Central memory CD8-positive, alpha-beta T cell (primary cell): ENCODE results near the gene RBM20.
A peak's percentile ranks its signal among the peaks of the same experiment; 100 is the strongest.

ENCODE experiments used
- ATAC-seq: fragments of 150-1000 bp; cut with Tn5 transposase; replicated peaks from 2 replicates; pipeline ENCODE4 v1.10.0; 2022; ENCODE audit warnings: mild to moderate bottlenecking, moderate FRiP score, moderate number of reproducible peaks; ENCODE audit not compliant: poor library complexity, severe bottlenecking; ENCODE audit errors: extremely low read depth
- DNase-seq, 2 donors: peaks; one replicate each; pipeline ENCODE4 v3.0.0; 2021; ENCODE audit warnings: low spot score in 2 of 2
- H3K27ac Mint-ChIP-seq: one replicate; pipeline ENCODE4 v1.8.0; 2022; ENCODE audit warnings: low read depth, mild to moderate bottlenecking, moderate library complexity, mixed read lengths
- H3K27me3 Mint-ChIP-seq: one replicate; pipeline ENCODE4 v1.8.0; 2022; ENCODE audit warnings: mixed read lengths
- H3K36me3 Mint-ChIP-seq: one replicate; pipeline ENCODE4 v1.8.0; 2022; ENCODE audit warnings: mild to moderate bottlenecking, moderate library complexity, mixed read lengths; ENCODE audit not compliant: insufficient read depth
- H3K4me1 Mint-ChIP-seq: one replicate; pipeline ENCODE4 v1.8.0; 2022; ENCODE audit warnings: mixed read lengths
- H3K4me3 Mint-ChIP-seq: one replicate; pipeline ENCODE4 v1.8.0; 2022; ENCODE audit warnings: mild to moderate bottlenecking, moderate library complexity, mixed read lengths
- H3K9me3 Mint-ChIP-seq: one replicate; pipeline ENCODE4 v1.8.0; 2022; ENCODE audit warnings: mixed read lengths

The RBM20 gene

GRCh38 chr10:110821508-110821907 is 177.4 kb downstream of the RBM20 start:
- Mint-ChIP-seq H3K4me1 (peaks cover 8% of the 10 kb centered on the region), H3K9me3 (no peaks in the 10 kb centered on the region), H3K27me3 (no peaks in the 10 kb centered on the region), H3K36me3 (no peaks in the 10 kb centered on the region), H3K27ac (no peak overlapping the region), H3K4me3 (no peak overlapping the region)
- DNase-seq (no peak), ATAC-seq (no peak)

- DNase-seq = no peak
- H3K27ac Mint-ChIP-seq = no peak overlapping the region
These were observed 178.0 kb downstream of the RBM20 start for GRCh38 chr10:110822035-110822711.

DNA sequence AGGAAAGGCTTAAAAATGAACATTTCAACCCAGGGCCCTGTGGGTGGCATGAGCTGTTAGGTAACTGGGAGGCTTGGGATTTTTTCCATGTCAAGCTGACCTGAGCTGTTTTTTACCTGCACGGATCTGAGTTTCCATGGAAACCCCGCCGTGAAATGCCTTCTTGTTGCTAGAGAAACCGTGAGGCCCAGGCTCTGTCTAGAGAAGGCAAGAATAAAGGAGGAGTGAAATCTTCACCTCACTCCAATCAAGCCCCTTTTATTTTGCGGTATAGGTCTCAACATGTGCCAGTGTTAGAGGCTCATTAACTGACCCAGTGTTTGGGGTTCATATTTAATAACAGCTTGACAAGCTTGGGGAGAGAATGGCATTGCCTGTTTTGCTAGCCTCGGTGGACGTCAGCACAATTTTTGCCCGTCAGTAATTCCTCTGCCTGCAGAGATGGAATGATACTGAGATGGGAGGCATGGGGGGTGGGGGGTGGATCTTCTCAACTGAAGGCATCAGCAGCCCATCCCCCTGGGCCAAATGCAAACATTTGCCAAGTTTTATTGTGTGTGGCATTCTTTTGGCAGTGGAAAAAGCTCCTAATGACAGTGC is 178.7 kb downstream of the RBM20 start:
- Mint-ChIP-seq H3K9me3 (no peaks in the 10 kb centered on the region), H3K27me3 (no peaks in the 10 kb centered on the region), H3K4me1 (peaks cover 8% of the 10 kb centered on the region), H3K36me3 (no peaks in the 10 kb centered on the region), H3K4me3 (no peak overlapping the region), H3K27ac (no peak overlapping the region)
- ATAC-seq (no peak), DNase-seq (no peak)

More at GRCh38 chr10:110822035-110822711, 178.0 kb downstream of the RBM20 start:
- Mint-ChIP-seq H3K27me3 (no peaks in the 10 kb centered on the region), H3K36me3 (no peaks in the 10 kb centered on the region), H3K4me1 (peaks cover 8% of the 10 kb centered on the region), H3K4me3 (no peak overlapping the region), H3K9me3 (no peaks in the 10 kb centered on the region)
- ATAC-seq = no peak

GRCh38 chr10:110824152-110824441 is 180.0 kb downstream of the RBM20 start:
- no peak overlapping the region for H3K27ac Mint-ChIP-seq
- no peak for DNase-seq

GRCh38 chr10:110824660-110825059 is 180.5 kb downstream of the RBM20 start:
- ATAC-seq (no peak), DNase-seq (no peak)
- no peaks in the 10 kb centered on the region for H3K27me3 Mint-ChIP-seq
- H3K4me1 Mint-ChIP-seq = peaks cover 8% of the 10 kb centered on the region
- H3K9me3 Mint-ChIP-seq = no peaks in the 10 kb centered on the region
- H3K36me3 Mint-ChIP-seq = no peaks in the 10 kb centered on the region
- no peak overlapping the region for H3K4me3 Mint-ChIP-seq
- no peak overlapping the region for H3K27ac Mint-ChIP-seq

More at GRCh38 chr10:110824152-110824441, 180.0 kb downstream of the RBM20 start:
- no peak for ATAC-seq
- H3K27me3 Mint-ChIP-seq = no peaks in the 10 kb centered on the region
- no peak overlapping the region for H3K4me3 Mint-ChIP-seq
- no peaks in the 10 kb centered on the region for H3K9me3 Mint-ChIP-seq
- H3K36me3 Mint-ChIP-seq = no peaks in the 10 kb centered on the region
- H3K4me1 Mint-ChIP-seq = peaks cover 8% of the 10 kb centered on the region

DNA sequence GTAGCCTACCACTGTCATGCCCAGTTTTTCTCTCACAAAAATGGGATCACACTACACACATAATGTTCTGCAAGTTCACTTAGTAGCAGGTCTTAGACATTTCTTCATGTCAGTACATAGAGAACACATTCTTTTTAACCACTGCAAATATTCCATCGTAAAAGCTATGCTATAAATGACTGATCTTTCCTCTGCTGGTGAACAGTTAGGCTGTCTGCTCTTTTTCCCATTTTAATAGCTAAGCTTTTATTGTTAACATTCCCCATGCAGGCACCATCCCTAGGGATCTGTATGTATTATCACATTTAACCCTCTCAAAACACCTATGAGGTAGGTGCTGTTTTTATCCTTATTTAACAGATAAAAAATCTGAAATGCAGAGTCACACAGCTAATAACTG is 181.4 kb downstream of the RBM20 start:
- no peak for ATAC-seq
- no peaks in the 10 kb centered on the region for H3K27me3 Mint-ChIP-seq
- H3K4me3 Mint-ChIP-seq = no peak overlapping the region
- H3K36me3 Mint-ChIP-seq = no peaks in the 10 kb centered on the region
- no peaks in the 10 kb centered on the region for H3K9me3 Mint-ChIP-seq
- H3K4me1 Mint-ChIP-seq = peaks cover 8% of the 10 kb centered on the region
- H3K27ac Mint-ChIP-seq = no peak overlapping the region
- DNase-seq = no peak

GRCh38 chr10:110827410-110827809 is 183.3 kb downstream of the RBM20 start:
- H3K9me3 Mint-ChIP-seq = no peaks in the 10 kb centered on the region
- no peaks in the 10 kb centered on the region for H3K36me3 Mint-ChIP-seq
- DNase-seq (no peak), ATAC-seq (no peak)
- H3K4me1 Mint-ChIP-seq = peaks cover 1% of the 10 kb centered on the region
- no peak overlapping the region for H3K4me3 Mint-ChIP-seq
- H3K27me3 Mint-ChIP-seq = no peaks in the 10 kb centered on the region
- H3K27ac Mint-ChIP-seq = no peak overlapping the region

- Mint-ChIP-seq H3K4me3 (no peak overlapping the region), H3K27me3 (no peaks in the 10 kb centered on the region), H3K27ac (no peak overlapping the region), H3K36me3 (no peaks in the 10 kb centered on the region), H3K4me1 (no peaks in the 10 kb centered on the region), H3K9me3 (no peaks in the 10 kb centered on the region)
- ATAC-seq (no peak), DNase-seq (no peak)
These were observed 183.7 kb downstream of the RBM20 start for GRCh38 chr10:110827875-110828274.

- no peak for ATAC-seq
- no peak overlapping the region for H3K27ac Mint-ChIP-seq
- H3K4me1 Mint-ChIP-seq = no peaks in the 10 kb centered on the region
- H3K4me3 Mint-ChIP-seq = no peak overlapping the region
- H3K9me3 Mint-ChIP-seq = no peaks in the 10 kb centered on the region
- no peaks in the 10 kb centered on the region for H3K27me3 Mint-ChIP-seq
- H3K36me3 Mint-ChIP-seq = no peaks in the 10 kb centered on the region
- no peak for DNase-seq
These were observed 184.4 kb downstream of the RBM20 start for GRCh38 chr10:110828525-110828924.

- no peak for DNase-seq
- H3K9me3 Mint-ChIP-seq = no peaks in the 10 kb centered on the region
- peak overlapping the region; percentile 53 for H3K27ac Mint-ChIP-seq
- ATAC-seq = no peak
- H3K27me3 Mint-ChIP-seq = no peaks in the 10 kb centered on the region
- H3K4me1 Mint-ChIP-seq = peaks cover 7% of the 10 kb centered on the region
- H3K36me3 Mint-ChIP-seq = no peaks in the 10 kb centered on the region
- no peak overlapping the region for H3K4me3 Mint-ChIP-seq
These were observed 185.7 kb downstream of the RBM20 start for GRCh38 chr10:110829721-110830410.

GRCh38 chr10:110833234-110833940 is 189.3 kb downstream of the RBM20 start:
- Mint-ChIP-seq H3K27ac (no peak overlapping the region), H3K27me3 (no peaks in the 10 kb centered on the region), H3K9me3 (no peaks in the 10 kb centered on the region), H3K4me1 (peaks cover 17% of the 10 kb centered on the region), H3K4me3 (no peak overlapping the region), H3K36me3 (no peaks in the 10 kb centered on the region)
- DNase-seq = no peak
- ATAC-seq = no peak

DNA sequence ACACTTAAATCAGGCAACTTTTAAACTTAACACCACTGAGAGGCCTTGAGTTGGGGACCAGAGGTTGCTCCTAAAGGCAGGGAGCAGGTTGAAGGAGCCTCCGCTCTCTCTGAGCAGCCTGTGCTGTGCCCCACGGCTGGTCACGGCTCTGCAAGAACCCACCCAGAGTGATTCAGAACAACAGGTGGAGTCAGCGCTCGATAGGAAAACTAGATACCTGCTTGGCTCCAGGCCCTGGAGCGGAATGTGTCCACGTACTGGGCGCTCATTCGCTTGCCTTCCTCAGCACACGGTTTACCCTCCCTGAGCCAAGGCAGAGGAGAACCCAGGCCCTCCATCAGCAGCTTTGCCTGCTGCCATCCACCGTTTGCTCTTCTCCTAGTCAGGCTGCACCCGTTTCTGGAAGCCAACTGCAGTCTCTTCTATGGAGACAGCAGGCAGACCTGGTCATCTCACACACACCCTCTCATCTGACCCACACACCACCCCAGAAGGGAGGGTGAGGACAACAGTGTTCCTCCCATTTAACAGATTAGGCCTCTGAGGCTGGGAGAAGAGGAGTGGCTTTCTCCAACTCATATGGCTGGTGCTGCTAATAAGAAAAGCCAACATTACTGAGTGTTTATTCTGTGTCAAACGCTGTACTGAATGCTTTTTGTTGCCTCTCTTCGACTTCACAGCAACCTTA is 189.9 kb downstream of the RBM20 start:
- no peaks in the 10 kb centered on the region for H3K9me3 Mint-ChIP-seq
- H3K27ac Mint-ChIP-seq = no peak overlapping the region
- H3K27me3 Mint-ChIP-seq = no peaks in the 10 kb centered on the region
- no peak for ATAC-seq
- H3K4me3 Mint-ChIP-seq = no peak overlapping the region
- H3K36me3 Mint-ChIP-seq = no peaks in the 10 kb centered on the region
- H3K4me1 Mint-ChIP-seq = peaks cover 17% of the 10 kb centered on the region
- no peak for DNase-seq
